Measurements from ENCODE around the gene ADA. TPM values are rescaled to one million over a fixed set of nuclear protein-coding genes. Genes with fewer than 3 reads are reported as not detected.

Gene ADA
- total and polyA plus RNA-seq, 2 of the 13 experiments (the other 11 are each of a cell fraction or from before 2014, with no cell fraction given), result 2.5 to 11.3 TPM

DNA sequence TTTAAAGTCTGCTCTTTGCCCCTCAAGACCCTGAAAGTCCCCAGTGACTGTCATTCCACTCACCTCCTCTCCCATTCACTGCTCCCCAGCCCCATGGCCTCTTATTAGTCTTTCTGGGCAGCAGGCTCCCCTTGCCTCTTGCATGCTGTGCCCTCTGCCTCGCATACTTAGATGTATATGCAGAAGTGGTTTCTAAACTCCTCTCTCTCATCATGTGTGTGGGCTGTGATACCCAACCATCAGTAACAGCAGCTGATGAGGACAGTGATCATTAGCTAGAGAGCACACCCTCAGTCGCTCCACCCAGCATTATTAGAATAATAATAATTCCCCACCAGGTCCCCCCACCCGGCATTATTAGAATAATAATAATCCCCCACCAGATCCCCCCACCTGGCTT is 54.6 kb downstream of the ADA start (continued):
- TF ChIP-seq, protein P1, sequence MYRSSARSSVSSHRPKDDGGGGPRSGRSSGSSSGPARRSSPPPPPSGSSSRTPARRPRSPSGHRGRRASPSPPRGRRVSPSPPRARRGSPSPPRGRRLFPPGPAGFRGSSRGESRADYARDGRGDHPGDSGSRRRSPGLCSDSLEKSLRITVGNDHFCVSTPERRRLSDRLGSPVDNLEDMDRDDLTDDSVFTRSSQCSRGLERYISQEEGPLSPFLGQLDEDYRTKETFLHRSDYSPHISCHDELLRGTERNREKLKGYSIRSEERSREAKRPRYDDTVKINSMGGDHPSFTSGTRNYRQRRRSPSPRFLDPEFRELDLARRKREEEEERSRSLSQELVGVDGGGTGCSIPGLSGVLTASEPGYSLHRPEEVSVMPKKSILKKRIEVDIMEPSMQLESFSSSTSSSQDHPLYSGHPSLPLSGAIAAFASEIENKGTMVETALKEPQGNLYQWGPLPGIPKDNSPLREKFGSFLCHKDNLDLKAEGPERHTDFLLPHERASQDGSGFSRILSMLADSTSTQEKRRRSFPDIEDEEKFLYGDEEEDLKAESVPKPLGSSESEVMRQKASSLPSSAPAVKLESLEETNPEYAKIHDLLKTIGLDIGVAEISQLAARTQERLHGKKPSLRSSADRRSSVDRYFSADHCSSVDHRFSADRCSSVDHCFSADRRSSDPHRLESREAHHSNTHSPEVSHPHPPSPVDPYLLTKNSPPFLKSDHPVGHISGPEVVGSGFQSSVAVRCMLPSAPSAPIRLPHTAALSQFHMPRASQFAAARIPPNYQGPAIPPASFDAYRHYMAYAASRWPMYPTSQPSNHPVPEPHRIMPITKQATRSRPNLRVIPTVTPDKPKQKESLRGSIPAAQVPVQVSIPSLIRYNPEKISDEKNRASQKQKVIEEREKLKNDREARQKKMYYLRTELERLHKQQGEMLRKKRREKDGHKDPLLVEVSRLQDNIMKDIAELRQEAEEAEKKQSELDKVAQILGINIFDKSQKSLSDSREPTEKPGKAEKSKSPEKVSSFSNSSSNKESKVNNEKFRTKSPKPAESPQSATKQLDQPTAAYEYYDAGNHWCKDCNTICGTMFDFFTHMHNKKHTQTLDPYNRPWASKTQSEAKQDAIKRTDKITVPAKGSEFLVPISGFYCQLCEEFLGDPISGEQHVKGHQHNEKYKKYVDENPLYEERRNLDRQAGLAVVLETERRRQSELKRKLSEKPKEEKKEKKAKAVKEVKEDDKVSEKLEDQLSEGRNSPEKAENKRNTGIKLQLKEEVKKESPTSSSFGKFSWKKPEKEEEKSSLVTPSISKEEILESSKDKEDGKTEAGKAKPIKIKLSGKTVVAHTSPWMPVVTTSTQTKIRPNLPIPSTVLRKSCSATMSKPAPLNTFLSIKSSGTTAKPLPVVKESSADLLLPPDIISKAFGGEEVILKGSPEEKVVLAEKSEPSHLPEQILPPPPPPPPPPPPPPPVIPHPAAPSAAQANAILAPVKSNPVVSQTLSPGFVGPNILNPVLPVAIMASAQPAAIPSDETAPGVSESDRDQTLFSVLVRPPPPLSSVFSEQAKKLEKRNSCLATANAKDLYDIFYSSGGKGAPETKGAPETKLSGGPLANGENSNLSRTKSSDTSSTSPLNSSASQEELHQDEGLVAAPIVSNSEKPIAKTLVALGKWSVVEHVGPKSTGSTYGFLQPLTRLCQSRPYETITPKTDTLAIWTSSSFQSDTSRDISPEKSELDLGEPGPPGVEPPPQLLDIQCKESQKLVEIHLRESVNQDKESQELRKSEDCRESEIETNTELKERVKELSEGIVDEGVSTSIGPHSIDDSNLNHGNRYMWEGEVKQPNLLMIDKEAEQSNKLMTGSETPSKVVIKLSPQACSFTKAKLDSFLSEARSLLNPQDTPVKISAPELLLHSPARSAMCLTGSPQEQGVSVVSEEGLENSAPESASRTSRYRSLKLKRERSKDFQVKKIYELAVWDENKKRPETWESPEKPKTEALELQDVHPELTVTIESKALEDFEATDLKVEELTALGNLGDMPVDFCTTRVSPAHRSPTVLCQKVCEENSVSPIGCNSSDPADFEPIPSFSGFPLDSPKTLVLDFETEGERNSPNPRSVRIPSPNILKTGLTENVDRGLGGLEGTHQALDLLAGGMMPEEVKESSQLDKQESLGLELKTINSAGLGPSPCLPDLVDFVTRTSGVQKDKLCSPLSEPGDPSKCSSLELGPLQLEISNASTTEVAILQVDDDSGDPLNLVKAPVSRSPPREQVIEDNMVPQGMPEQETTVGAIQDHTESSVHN (CRISPR knock-in tag; IDR thresholded peaks at IDR 0.05), result no peak

DNA sequence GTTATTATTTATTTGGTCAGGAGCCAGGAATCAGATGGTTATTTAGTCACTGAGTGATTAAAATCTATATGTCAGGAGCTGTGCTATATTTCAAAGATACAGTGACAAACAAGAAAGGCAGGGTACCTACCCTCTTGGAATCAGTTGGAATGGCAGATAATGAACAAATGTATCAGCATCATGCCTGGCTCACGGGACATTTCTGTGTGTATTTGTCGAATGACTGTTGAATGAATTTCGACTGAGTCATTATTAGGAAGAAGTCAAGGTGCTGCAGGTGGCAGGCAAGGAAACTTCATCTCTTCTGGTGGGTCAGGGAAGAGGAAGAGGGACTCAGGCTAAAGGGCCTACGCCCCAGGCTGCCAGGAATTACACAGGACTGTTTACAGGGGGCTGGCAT is 55.5 kb downstream of the ADA start:
- no TSS peak for BruUV-seq (replicated peaks)
- intact Hi-C loops (cut with micrococcal nuclease; ENCODE audit: unreplicated experiment), result no loop called here
- Histone ChIP-seq H3K27ac (ENCODE audit: extremely low read length, insufficient read depth, low read length) (no peak overlapping the region), H3K36me3 (replicated peaks in 1 of 2; ENCODE audit: control insufficient read depth in 1 of 2, insufficient read depth in 2 of 2, low read length in 2 of 2) (peaks cover under 1 to 12% of the 10 kb centered on the region in 2 experiments; a peak in 1 of 5 replicates), H4K20me1 (ENCODE audit: insufficient read depth, low read length) (no peaks in the 10 kb centered on the region), H3K4me3 (replicated peaks in 1 of 3; ENCODE audit: insufficient read depth in 1 of 3, low read depth in 2 of 3, low read length in 3 of 3) (no peak overlapping the region), H3K9ac (ENCODE audit: insufficient read depth, low read depth, low read length) (no peak overlapping the region), H3K79me2 (ENCODE audit: insufficient read depth, low read length) (no peaks in the 10 kb centered on the region), H2AFZ (ENCODE audit: low read length) (no peak overlapping the region), H3K4me2 (ENCODE audit: low read depth, low read length) (no peak overlapping the region), H3K9me3 (ENCODE audit: low read length) (no peaks in the 10 kb centered on the region), H3K27me3 (ENCODE audit: control insufficient read depth in 1 of 2, insufficient read depth in 2 of 2, low read length in 2 of 2) (no peaks in the 10 kb centered on the region), H3K4me1 (ENCODE audit: insufficient read depth, low read length) (peaks cover 13% of the 10 kb centered on the region)
- POLR2A ChIA-PET, result no interaction called here
- in situ Hi-C loops (cut with HindIII; ENCODE audit: extremely low pct_ligation_motif_present, low pct_unique_long_range_greater_than_20kb), result no loop called here
- ATAC-seq, result no peak
- no peak for DNase-seq (ENCODE audit: low spot score)
- 92% methylated on average over 4 of the region's 4 CpGs for WGBS (ENCODE audit: low lambda C conversion rate)
- FAIRE-seq, result no peak
- CTCF ChIA-PET (ENCODE audit: low intra/inter-chr PET ratio, low total read pairs), result no interaction called here
- TF ChIP-seq, protein P2, sequence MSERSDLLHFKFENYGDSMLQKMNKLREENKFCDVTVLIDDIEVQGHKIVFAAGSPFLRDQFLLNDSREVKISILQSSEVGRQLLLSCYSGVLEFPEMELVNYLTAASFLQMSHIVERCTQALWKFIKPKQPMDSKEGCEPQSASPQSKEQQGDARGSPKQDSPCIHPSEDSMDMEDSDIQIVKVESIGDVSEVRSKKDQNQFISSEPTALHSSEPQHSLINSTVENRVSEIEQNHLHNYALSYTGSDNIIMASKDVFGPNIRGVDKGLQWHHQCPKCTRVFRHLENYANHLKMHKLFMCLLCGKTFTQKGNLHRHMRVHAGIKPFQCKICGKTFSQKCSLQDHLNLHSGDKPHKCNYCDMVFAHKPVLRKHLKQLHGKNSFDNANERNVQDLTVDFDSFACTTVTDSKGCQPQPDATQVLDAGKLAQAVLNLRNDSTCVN (CRISPR knock-in tag; IDR thresholded peaks at IDR 0.05; ENCODE audit: borderline replicate concordance), result no peak
- TF ChIP-seq HNF4G (IDR thresholded peaks at IDR 0.05; ENCODE audit: borderline replicate concordance, low read depth, low read length), result no peak
- TF ChIP-seq HNF4G (CRISPR knock-in tag; IDR thresholded peaks at IDR 0.05; ENCODE audit: borderline replicate concordance, low read depth), result no peak
- TF ChIP-seq ZNF841 (CRISPR knock-in tag; IDR thresholded peaks at IDR 0.05; ENCODE audit: borderline replicate concordance), result no peak
- TF ChIP-seq MAF1 (CRISPR knock-in tag; IDR thresholded peaks at IDR 0.05; ENCODE audit: borderline replicate concordance), result no peak
- no peak for TF ChIP-seq GLI4 (CRISPR knock-in tag; IDR thresholded peaks at IDR 0.05; ENCODE audit: borderline replicate concordance)
- TF ChIP-seq, protein P3, sequence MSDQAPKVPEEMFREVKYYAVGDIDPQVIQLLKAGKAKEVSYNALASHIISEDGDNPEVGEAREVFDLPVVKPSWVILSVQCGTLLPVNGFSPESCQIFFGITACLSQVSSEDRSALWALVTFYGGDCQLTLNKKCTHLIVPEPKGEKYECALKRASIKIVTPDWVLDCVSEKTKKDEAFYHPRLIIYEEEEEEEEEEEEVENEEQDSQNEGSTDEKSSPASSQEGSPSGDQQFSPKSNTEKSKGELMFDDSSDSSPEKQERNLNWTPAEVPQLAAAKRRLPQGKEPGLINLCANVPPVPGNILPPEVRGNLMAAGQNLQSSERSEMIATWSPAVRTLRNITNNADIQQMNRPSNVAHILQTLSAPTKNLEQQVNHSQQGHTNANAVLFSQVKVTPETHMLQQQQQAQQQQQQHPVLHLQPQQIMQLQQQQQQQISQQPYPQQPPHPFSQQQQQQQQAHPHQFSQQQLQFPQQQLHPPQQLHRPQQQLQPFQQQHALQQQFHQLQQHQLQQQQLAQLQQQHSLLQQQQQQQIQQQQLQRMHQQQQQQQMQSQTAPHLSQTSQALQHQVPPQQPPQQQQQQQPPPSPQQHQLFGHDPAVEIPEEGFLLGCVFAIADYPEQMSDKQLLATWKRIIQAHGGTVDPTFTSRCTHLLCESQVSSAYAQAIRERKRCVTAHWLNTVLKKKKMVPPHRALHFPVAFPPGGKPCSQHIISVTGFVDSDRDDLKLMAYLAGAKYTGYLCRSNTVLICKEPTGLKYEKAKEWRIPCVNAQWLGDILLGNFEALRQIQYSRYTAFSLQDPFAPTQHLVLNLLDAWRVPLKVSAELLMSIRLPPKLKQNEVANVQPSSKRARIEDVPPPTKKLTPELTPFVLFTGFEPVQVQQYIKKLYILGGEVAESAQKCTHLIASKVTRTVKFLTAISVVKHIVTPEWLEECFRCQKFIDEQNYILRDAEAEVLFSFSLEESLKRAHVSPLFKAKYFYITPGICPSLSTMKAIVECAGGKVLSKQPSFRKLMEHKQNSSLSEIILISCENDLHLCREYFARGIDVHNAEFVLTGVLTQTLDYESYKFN (CRISPR knock-in tag; conservative IDR thresholded peaks at IDR 0.05), result no peak
- no peak for TF ChIP-seq ZNF343 (CRISPR knock-in tag; IDR thresholded peaks at IDR 0.05)
- no peak for TF ChIP-seq ZBTB3 (CRISPR knock-in tag; IDR thresholded peaks at IDR 0.05; ENCODE audit: borderline replicate concordance, low read depth)

Data from HepG2 (cell line).